ENCODE measurements around the gene ZDHHC8.

DNA sequence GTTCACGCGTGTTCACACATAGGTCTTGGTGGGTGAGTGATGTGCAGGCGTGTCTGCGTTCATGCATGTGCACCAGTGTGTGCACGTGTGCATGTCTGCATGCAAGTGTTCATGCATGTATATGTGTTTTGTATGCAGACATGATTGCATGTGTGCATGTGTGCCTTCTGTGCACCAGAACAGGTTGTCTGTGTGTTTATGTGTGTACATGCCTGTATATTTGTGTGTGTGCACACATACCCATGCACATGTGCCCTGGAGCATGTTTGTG, 4.9 kb downstream of the ZDHHC8 start:
- TF ChIP-seq POLR2A (IDR thresholded peaks at IDR 0.05; ENCODE audit: extremely low read depth, insufficient read length): no peak
- TF ChIP-seq, protein P1, sequence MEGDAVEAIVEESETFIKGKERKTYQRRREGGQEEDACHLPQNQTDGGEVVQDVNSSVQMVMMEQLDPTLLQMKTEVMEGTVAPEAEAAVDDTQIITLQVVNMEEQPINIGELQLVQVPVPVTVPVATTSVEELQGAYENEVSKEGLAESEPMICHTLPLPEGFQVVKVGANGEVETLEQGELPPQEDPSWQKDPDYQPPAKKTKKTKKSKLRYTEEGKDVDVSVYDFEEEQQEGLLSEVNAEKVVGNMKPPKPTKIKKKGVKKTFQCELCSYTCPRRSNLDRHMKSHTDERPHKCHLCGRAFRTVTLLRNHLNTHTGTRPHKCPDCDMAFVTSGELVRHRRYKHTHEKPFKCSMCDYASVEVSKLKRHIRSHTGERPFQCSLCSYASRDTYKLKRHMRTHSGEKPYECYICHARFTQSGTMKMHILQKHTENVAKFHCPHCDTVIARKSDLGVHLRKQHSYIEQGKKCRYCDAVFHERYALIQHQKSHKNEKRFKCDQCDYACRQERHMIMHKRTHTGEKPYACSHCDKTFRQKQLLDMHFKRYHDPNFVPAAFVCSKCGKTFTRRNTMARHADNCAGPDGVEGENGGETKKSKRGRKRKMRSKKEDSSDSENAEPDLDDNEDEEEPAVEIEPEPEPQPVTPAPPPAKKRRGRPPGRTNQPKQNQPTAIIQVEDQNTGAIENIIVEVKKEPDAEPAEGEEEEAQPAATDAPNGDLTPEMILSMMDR (IDR thresholded peaks at IDR 0.05; ENCODE audit: low read depth, low read length): no peak
- TF ChIP-seq, protein P2, sequence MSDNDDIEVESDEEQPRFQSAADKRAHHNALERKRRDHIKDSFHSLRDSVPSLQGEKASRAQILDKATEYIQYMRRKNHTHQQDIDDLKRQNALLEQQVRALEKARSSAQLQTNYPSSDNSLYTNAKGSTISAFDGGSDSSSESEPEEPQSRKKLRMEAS (IDR thresholded peaks at IDR 0.05; ENCODE audit: low read depth, low read length): no peak
- no peak for TF ChIP-seq MYC (IDR thresholded peaks at IDR 0.05; ENCODE audit: low read depth, low read length)
